ENCODE data around the gene PARD6A. TPM values are rescaled to one million over a fixed set of nuclear protein-coding genes. Genes with fewer than 3 reads are reported as not detected.
A peak's percentile ranks its signal among the peaks of the same experiment; 100 is the strongest.

PARD6A gene
- total and polyA plus RNA-seq, 2 of the 13 experiments (the other 11 are each of a cell fraction or from before 2014, with no cell fraction given): 3.5 to 4.3 TPM

- TF ChIP-seq ZNF576 (CRISPR knock-in tag; IDR thresholded peaks at IDR 0.05): 0 out of 2 replicates have a peak, but pooled peaks have one; percentile 84
- TF ChIP-seq ZFY (CRISPR knock-in tag; IDR thresholded peaks at IDR 0.05): no peak; the same call in 1 of the 2 replicates
- no peak for TF ChIP-seq SMC3 (IDR thresholded peaks at IDR 0.05; ENCODE audit: low read length)
- TF ChIP-seq ZNF282 (IDR thresholded peaks at IDR 0.05; ENCODE audit: partially characterized antibody): no peak
- TF ChIP-seq ZBTB25 (CRISPR knock-in tag; IDR thresholded peaks at IDR 0.05): peak; percentile 87; the same call in 1 of the 2 replicates
- TF ChIP-seq RFX1 (IDR thresholded peaks at IDR 0.05): no peak
- TF ChIP-seq PAF1 (CRISPR knock-in tag; IDR thresholded peaks at IDR 0.05): no peak
- TF ChIP-seq HIVEP1 (CRISPR knock-in tag; IDR thresholded peaks at IDR 0.05): peak; percentile 91
- TF ChIP-seq CBX1 (IDR thresholded peaks at IDR 0.05; ENCODE audit: low read depth): no peak
- TF ChIP-seq ZNF605 (CRISPR knock-in tag; IDR thresholded peaks at IDR 0.05): no peak
- peak; percentile 56; the same call in 1 of the 2 replicates for TF ChIP-seq SALL1 (CRISPR knock-in tag; IDR thresholded peaks at IDR 0.05)
- peak; percentile 70; the same call in 1 of the 2 replicates for TF ChIP-seq ZBTB7A (CRISPR knock-in tag; IDR thresholded peaks at IDR 0.05)
- peak; percentile 29 for TF ChIP-seq ZNF264 (CRISPR knock-in tag; IDR thresholded peaks at IDR 0.05)
- 0 out of 2 replicates have a peak, but pooled peaks have one; percentile 34 for TF ChIP-seq RNF2 (conservative IDR thresholded peaks at IDR 0.05; ENCODE audit: low read depth)
- TF ChIP-seq ZNF446 (CRISPR knock-in tag; IDR thresholded peaks at IDR 0.05): peak; percentile 24; the same call in 1 of the 2 replicates
- TF ChIP-seq ZNF724P (CRISPR knock-in tag; IDR thresholded peaks at IDR 0.05; ENCODE audit: borderline replicate concordance): peak; percentile 58; the same call in 1 of the 2 replicates
- TF ChIP-seq PTBP1 (IDR thresholded peaks at IDR 0.05; ENCODE audit: low read depth, low read length, poor library complexity, severe bottlenecking): no peak
- no peak for TF ChIP-seq ZNF33A (CRISPR knock-in tag; IDR thresholded peaks at IDR 0.05; ENCODE audit: borderline replicate concordance)
- TF ChIP-seq AFF4 (CRISPR knock-in tag; IDR thresholded peaks at IDR 0.05): no peak
- TF ChIP-seq ZNF761 (CRISPR knock-in tag; conservative IDR thresholded peaks at IDR 0.05): peak; percentile 94
- no peak for TF ChIP-seq HNRNPK (IDR thresholded peaks at IDR 0.05; ENCODE audit: low read depth, low read length, poor library complexity, severe bottlenecking)
- 0 out of 2 replicates have a peak, but pooled peaks have one; percentile 47 for TF ChIP-seq TFDP1 (CRISPR knock-in tag; IDR thresholded peaks at IDR 0.05; ENCODE audit: borderline replicate concordance)
- no peak for TF ChIP-seq STAG1 (CRISPR knock-in tag; IDR thresholded peaks at IDR 0.05)
- no peak for TF ChIP-seq POLR2G (IDR thresholded peaks at IDR 0.05; ENCODE audit: low read depth, low read length)
- no peak for TF ChIP-seq PBX3 (CRISPR knock-in tag; IDR thresholded peaks at IDR 0.05; ENCODE audit: borderline replicate concordance)
Measured at GRCh38 chr16:67666032-67666551, 5.3 kb downstream of the PARD6A start (continued).

Measured in HepG2 (cell line).